HCT116 (cell line): ENCODE data around the gene ADAMTSL2. TPM values are rescaled to one million over a fixed set of nuclear protein-coding genes. Genes with fewer than 3 reads are reported as not detected.

Experiments
- ATAC-seq: fragments of 200-7000 bp; cut with Tn5 transposase; 2 replicates; pipeline ENCODE4 v1.9.1; 2020; ENCODE audit warnings: mild to moderate bottlenecking, moderate library complexity
- BruUV-seq: library from RNA; stranded (reverse); fragments of 400-500 nt; replicated peaks from 2 replicates; lab custom pipeline; 2021; lab: Mats Ljungman, UMichigan
- CTCF ChIA-PET: fragments of 300-600 bp; sonication (Branson Sonifier 250); formaldehyde crosslinking; loops from one replicate; lab custom pipeline; 2021; ENCODE audit warnings: antibody characterized with exemption; lab: Charles Lee
- POLR2A ChIA-PET: fragments of 300-600, 350-600 bp; sonication (Branson Sonifier 250); formaldehyde crosslinking; loops from one replicate; lab custom pipeline; 2021; ENCODE audit warnings: antibody characterized with exemption; lab: Charles Lee
- RAD21 ChIA-PET, 2 experiments: fragments of 300-600 bp; sonication (Branson Sonifier 250); formaldehyde crosslinking; loops; one replicate each; lab custom pipeline; 2023; ENCODE audit warnings: low total read pairs in 2 of 2; ENCODE audit not compliant: uncharacterized antibody in 2 of 2, unreplicated experiment in 2 of 2, low non-redundant PET in 1 of 2; lab: Charles Lee
- DNase-seq: peaks from one replicate; pipeline ENCODE4 v3.0.0-alpha.2; 2010; ENCODE audit warnings: low read depth, low spot score
- H2AFZ ChIP-seq: fragments of 200-600 bp; shearing (Covaris generic), sonication (generic); 2 replicates; pipeline ENCODE4 v1.6.1; 2017; ENCODE audit warnings: low read depth, mixed run types, mixed read lengths, antibody characterized with exemption, low read length; ENCODE audit not compliant: poor library complexity, severe bottlenecking
- H3K27ac ChIP-seq: 2 replicates; pipeline ENCODE4 v1.5.1; 2012; ENCODE audit warnings: low read depth, low read length
- H3K27me3 ChIP-seq: fragments of 200-600 bp; sonication (generic); 2 replicates; pipeline ENCODE4 v1.6.1; 2016; ENCODE audit warnings: mixed run types, low read length, mixed read lengths; ENCODE audit not compliant: insufficient read depth
- H3K36me3 ChIP-seq, 2 experiments: fragments of 200-500 bp in 1 of 2; fragments of 200-600 bp in 1 of 2; sonication (Bioruptor generic) in 1 of 2; sonication (generic) in 1 of 2; 2 replicates each; pipeline versions ENCODE4 v1.5.1 to v1.6.1; 2014 to 2016; ENCODE audit warnings: low read length in 2 of 2, inconsistent platforms in 1 of 2, mixed read lengths in 1 of 2, mixed run types in 1 of 2; ENCODE audit not compliant: insufficient read depth in 2 of 2, control insufficient read depth in 1 of 2
- H3K4me1 ChIP-seq, 2 experiments: fragments of 200-600 bp in 1 of 2; sonication (generic) in 1 of 2; 2 replicates each; pipeline versions ENCODE4 v1.5.1 to v1.6.1; 2012 to 2017; ENCODE audit warnings: low read length in 2 of 2, inconsistent platforms in 1 of 2, mild to moderate bottlenecking in 1 of 2, mixed read lengths in 1 of 2, mixed run types in 1 of 2, moderate library complexity in 1 of 2; ENCODE audit not compliant: insufficient read depth in 2 of 2, control insufficient read depth in 1 of 2
- H3K4me2 ChIP-seq: fragments of 200-600 bp; sonication (generic); 2 replicates; pipeline ENCODE4 v1.6.1; 2017; ENCODE audit warnings: mixed run types, low read length, mixed read lengths
- H3K4me3 ChIP-seq, 2 experiments: fragments of 200-600 bp in 1 of 2; sonication (generic) in 1 of 2; replicated peaks in 1 of 2; 2 replicates each; pipeline ENCODE4 v1.5.1; 2011 to 2016; ENCODE audit warnings: low read length in 2 of 2, control low read depth in 1 of 2, low read depth in 1 of 2, mild to moderate bottlenecking in 1 of 2, mixed read lengths in 1 of 2, mixed run types in 1 of 2
- H3K79me2 ChIP-seq: fragments of 200-600 bp; sonication (generic); 2 replicates; pipeline ENCODE4 v1.6.1; 2017; ENCODE audit warnings: mild to moderate bottlenecking, mixed run types, low read length, moderate library complexity, mixed read lengths; ENCODE audit not compliant: insufficient read depth
- H3K9ac ChIP-seq: fragments of 200-600 bp; sonication (generic); 2 replicates; pipeline ENCODE4 v1.6.1; 2016; ENCODE audit warnings: low read length, mixed read lengths
- H3K9me2 ChIP-seq: fragments of 200-600 bp; sonication (generic), shearing (Covaris generic); 2 replicates; pipeline ENCODE4 v1.6.1; 2017; ENCODE audit warnings: mixed run types, mild to moderate bottlenecking, moderate library complexity; ENCODE audit not compliant: insufficient read depth
- H3K9me3 ChIP-seq, 2 experiments: fragments of 200-500 bp in 1 of 2; fragments of 200-600 bp in 1 of 2; sonication (Bioruptor generic) in 1 of 2; sonication (generic) in 1 of 2; 2 replicates each; pipeline ENCODE4 v1.6.1; 2014 to 2017; ENCODE audit warnings: low read length in 2 of 2, mixed read lengths in 2 of 2, inconsistent platforms in 1 of 2, low read depth in 1 of 2, mild to moderate bottlenecking in 1 of 2, mixed run types in 1 of 2, moderate library complexity in 1 of 2; ENCODE audit not compliant: control insufficient read depth in 1 of 2, insufficient read depth in 1 of 2
- H4K20me1 ChIP-seq: fragments of 200-600 bp; sonication (generic), shearing (Covaris generic); 2 replicates; pipeline ENCODE4 v1.6.1; 2017; ENCODE audit warnings: mixed run types, mild to moderate bottlenecking, moderate library complexity; ENCODE audit not compliant: insufficient read depth
- CEBPB ChIP-seq: IDR thresholded peaks from 2 replicates; pipeline ENCODE4 v1.6.1; 2012; ENCODE audit warnings: low read depth
- EGR1 ChIP-seq: IDR thresholded peaks from 2 replicates; pipeline ENCODE4 v1.6.1; 2012; ENCODE audit warnings: low read depth
- EZH2 ChIP-seq: fragments of 200-600 bp; sonication (generic); IDR thresholded peaks from 2 replicates; pipeline ENCODE4 v1.6.1; 2017; ENCODE audit warnings: antibody characterized with exemption, mixed run types
- EZH2phosphoT487 ChIP-seq: fragments of 200-600 bp; IDR thresholded peaks from 2 replicates; pipeline ENCODE4 v1.6.1; 2018; ENCODE audit warnings: antibody characterized with exemption, borderline replicate concordance
- FOSL1 ChIP-seq: IDR thresholded peaks from 2 replicates; pipeline ENCODE4 v1.6.1; 2012; ENCODE audit warnings: low read depth
- JUND ChIP-seq: IDR thresholded peaks from 2 replicates; pipeline ENCODE4 v1.6.1; 2012
- POLR2A ChIP-seq: IDR thresholded peaks from 2 replicates; pipeline ENCODE4 v1.7.0; 2011; ENCODE audit warnings: borderline replicate concordance; ENCODE audit not compliant: insufficient read depth, insufficient read length; ENCODE audit errors: extremely low read depth
- POLR2AphosphoS5 ChIP-seq: IDR thresholded peaks from 2 replicates; pipeline ENCODE4 v1.6.1; 2011; ENCODE audit warnings: mild to moderate bottlenecking, low read depth, low read length, moderate library complexity
- RAD21 ChIP-seq: IDR thresholded peaks from 2 replicates; pipeline ENCODE4 v1.6.1; 2012; ENCODE audit warnings: low read depth, mild to moderate bottlenecking
- SIN3A ChIP-seq: IDR thresholded peaks from 2 replicates; pipeline ENCODE4 v1.6.1; 2012; ENCODE audit warnings: low read depth
- SP1 ChIP-seq: IDR thresholded peaks from 2 replicates; pipeline ENCODE4 v1.6.1; 2012; ENCODE audit warnings: low read depth
- SRF ChIP-seq: IDR thresholded peaks from 2 replicates; pipeline ENCODE4 v1.6.1; 2012; ENCODE audit warnings: low read depth
- TCF7L2 ChIP-seq: IDR thresholded peaks from 2 replicates; pipeline ENCODE4 v1.7.0; 2011; ENCODE audit warnings: borderline replicate concordance, inconsistent platforms; ENCODE audit not compliant: insufficient read depth, insufficient read length; ENCODE audit errors: extremely low read depth
- YY1 ChIP-seq: IDR thresholded peaks from 2 replicates; pipeline ENCODE4 v1.6.1; 2011; ENCODE audit warnings: low read length, low read depth, moderate library complexity, mild to moderate bottlenecking; ENCODE audit not compliant: insufficient replicate concordance; ENCODE audit errors: extremely low read depth
- ZNF274 ChIP-seq: fragments of 200-500 bp; sonication (Bioruptor generic); IDR thresholded peaks from 2 replicates; pipeline ENCODE4 v1.6.1; 2014; ENCODE audit warnings: mild to moderate bottlenecking, low read depth, low read length, inconsistent platforms
- intact Hi-C: fragments of 100-400 bp; cut with micrococcal nuclease; formaldehyde crosslinking; loops from 2 replicates; pipeline ENCODE4 v1.10.0; 2022
- total RNA-seq: library from RNA; stranded (reverse); gene quantifications from one replicate; pipeline ENCODE4 v1.2.1, GENCODE V29; 2021; ENCODE audit not compliant: unreplicated experiment
- TF ChIP-seq, protein P1 (sequence below): IDR thresholded peaks from 2 replicates; pipeline ENCODE4 v1.6.1; 2012
- TF ChIP-seq, protein P2 (sequence below): IDR thresholded peaks from 2 replicates; pipeline ENCODE4 v1.6.1; 2011; ENCODE audit warnings: mild to moderate bottlenecking, low read length, moderate library complexity; ENCODE audit not compliant: insufficient replicate concordance; ENCODE audit errors: extremely low read depth
- TF ChIP-seq, protein P3 (sequence below): IDR thresholded peaks from 2 replicates; pipeline ENCODE4 v1.6.1; 2012
- TF ChIP-seq, protein P4 (sequence below): IDR thresholded peaks from 2 replicates; pipeline ENCODE4 v1.6.1; 2012; ENCODE audit warnings: low read depth

The ADAMTSL2 gene
- total RNA-seq, 1 experiment from 2014 or later, result not detected

DNA sequence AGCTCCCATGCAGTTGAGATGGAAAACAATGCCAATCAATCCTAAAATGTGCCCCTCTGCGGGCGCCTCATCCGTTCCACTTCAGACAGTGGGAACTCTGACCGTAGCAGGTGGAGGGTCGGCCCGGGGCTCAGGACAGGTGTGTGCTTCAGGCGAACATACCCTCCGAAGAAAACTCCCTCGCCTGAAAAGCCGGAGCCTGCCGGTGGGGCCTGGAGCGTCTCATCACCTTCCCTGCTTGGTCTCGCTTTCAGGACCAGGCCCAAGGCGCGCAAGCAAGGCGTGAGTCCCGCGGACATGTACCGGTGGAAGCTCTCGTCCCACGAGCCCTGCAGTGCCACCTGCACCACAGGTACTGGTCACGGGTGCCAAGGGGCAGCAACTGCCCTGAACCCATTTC lies 26.4 kb downstream of the ADAMTSL2 start (continued):
- TF ChIP-seq CEBPB, result no peak
- no peak for TF ChIP-seq EZH2phosphoT487
- TF ChIP-seq EGR1, result no peak
- TF ChIP-seq TCF7L2, result no peak

DNA sequence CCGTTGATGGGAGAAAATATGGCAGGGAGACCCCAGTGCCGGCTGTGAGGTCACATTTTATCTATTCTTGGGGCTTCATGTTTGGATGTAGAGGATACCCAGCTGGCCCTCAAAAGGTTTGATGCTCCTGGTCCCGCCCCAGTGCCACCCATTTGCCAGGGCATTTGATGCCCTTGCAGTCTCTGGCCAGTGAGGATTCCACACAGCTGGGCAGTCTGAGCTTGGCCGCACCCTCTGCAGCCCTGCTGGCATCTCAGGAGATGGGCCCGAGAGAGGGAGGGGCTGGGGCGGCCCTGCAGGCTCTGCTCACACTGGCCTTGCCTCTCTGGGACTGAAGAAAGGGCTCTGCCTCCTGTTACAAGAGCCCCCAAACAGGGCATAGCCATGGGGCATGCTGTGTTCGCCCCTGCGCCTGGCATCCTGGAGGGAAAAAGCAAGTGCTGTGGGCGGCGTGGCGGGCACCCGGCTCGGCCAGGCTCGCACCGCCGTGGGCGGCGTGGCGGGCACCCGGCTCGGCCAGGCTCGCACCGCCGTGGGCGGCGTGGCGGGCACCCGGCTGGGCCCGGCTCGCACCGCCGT lies 27.6 kb downstream of the ADAMTSL2 start:
- no TSS peak for BruUV-seq
- intact Hi-C loops, result no loop called here
- H3K9ac ChIP-seq, result no peak overlapping the region
- DNase-seq, result no peak
- H3K9me2 ChIP-seq, result no peaks in the 10 kb centered on the region
- H3K4me2 ChIP-seq, result no peak overlapping the region
- H3K9me3 ChIP-seq, result no peaks in the 10 kb centered on the region
- ChIA-PET POLR2A (no interaction called here), RAD21 (no interaction called here), CTCF (no interaction called here)
- H4K20me1 ChIP-seq, result no peaks in the 10 kb centered on the region
- ATAC-seq, result no peak
- no peaks in the 10 kb centered on the region for H3K36me3 ChIP-seq
- H3K79me2 ChIP-seq, result no peaks in the 10 kb centered on the region
- H3K4me3 ChIP-seq, result no peak overlapping the region
- no peak overlapping the region for H2AFZ ChIP-seq
- H3K4me1 ChIP-seq, result peaks cover 42% of the 10 kb centered on the region in 2 experiments
- peaks cover 6% of the 10 kb centered on the region; the same call in 1 of the 2 replicates for H3K27me3 ChIP-seq
- no peak overlapping the region for H3K27ac ChIP-seq
- TF ChIP-seq EZH2phosphoT487, result no peak
- TF ChIP-seq POLR2A, result no peak
- TF ChIP-seq CEBPB, result no peak
- TF ChIP-seq YY1, result no peak
- no peak for TF ChIP-seq POLR2AphosphoS5
- TF ChIP-seq SRF, result no peak
- no peak for TF ChIP-seq TCF7L2
- TF ChIP-seq, protein P1, sequence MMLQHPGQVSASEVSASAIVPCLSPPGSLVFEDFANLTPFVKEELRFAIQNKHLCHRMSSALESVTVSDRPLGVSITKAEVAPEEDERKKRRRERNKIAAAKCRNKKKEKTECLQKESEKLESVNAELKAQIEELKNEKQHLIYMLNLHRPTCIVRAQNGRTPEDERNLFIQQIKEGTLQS, result no peak
- no peak for TF ChIP-seq EZH2
- no peak for TF ChIP-seq ZNF274
- no peak for TF ChIP-seq JUND
- TF ChIP-seq, protein P2, sequence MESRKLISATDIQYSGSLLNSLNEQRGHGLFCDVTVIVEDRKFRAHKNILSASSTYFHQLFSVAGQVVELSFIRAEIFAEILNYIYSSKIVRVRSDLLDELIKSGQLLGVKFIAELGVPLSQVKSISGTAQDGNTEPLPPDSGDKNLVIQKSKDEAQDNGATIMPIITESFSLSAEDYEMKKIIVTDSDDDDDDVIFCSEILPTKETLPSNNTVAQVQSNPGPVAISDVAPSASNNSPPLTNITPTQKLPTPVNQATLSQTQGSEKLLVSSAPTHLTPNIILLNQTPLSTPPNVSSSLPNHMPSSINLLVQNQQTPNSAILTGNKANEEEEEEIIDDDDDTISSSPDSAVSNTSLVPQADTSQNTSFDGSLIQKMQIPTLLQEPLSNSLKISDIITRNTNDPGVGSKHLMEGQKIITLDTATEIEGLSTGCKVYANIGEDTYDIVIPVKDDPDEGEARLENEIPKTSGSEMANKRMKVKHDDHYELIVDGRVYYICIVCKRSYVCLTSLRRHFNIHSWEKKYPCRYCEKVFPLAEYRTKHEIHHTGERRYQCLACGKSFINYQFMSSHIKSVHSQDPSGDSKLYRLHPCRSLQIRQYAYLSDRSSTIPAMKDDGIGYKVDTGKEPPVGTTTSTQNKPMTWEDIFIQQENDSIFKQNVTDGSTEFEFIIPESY, result no peak
- no peak for TF ChIP-seq EGR1
- TF ChIP-seq RAD21, result no peak
- no peak for TF ChIP-seq SIN3A
- TF ChIP-seq, protein P3, sequence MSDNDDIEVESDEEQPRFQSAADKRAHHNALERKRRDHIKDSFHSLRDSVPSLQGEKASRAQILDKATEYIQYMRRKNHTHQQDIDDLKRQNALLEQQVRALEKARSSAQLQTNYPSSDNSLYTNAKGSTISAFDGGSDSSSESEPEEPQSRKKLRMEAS, result no peak
- TF ChIP-seq SP1, result no peak
- TF ChIP-seq, protein P4, sequence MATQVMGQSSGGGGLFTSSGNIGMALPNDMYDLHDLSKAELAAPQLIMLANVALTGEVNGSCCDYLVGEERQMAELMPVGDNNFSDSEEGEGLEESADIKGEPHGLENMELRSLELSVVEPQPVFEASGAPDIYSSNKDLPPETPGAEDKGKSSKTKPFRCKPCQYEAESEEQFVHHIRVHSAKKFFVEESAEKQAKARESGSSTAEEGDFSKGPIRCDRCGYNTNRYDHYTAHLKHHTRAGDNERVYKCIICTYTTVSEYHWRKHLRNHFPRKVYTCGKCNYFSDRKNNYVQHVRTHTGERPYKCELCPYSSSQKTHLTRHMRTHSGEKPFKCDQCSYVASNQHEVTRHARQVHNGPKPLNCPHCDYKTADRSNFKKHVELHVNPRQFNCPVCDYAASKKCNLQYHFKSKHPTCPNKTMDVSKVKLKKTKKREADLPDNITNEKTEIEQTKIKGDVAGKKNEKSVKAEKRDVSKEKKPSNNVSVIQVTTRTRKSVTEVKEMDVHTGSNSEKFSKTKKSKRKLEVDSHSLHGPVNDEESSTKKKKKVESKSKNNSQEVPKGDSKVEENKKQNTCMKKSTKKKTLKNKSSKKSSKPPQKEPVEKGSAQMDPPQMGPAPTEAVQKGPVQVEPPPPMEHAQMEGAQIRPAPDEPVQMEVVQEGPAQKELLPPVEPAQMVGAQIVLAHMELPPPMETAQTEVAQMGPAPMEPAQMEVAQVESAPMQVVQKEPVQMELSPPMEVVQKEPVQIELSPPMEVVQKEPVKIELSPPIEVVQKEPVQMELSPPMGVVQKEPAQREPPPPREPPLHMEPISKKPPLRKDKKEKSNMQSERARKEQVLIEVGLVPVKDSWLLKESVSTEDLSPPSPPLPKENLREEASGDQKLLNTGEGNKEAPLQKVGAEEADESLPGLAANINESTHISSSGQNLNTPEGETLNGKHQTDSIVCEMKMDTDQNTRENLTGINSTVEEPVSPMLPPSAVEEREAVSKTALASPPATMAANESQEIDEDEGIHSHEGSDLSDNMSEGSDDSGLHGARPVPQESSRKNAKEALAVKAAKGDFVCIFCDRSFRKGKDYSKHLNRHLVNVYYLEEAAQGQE, result no peak
- TF ChIP-seq FOSL1, result no peak
